Upper lobe of right lung (tissue), 1 donor: ENCODE data around the gene ALG5. TPM values are rescaled to one million over a fixed set of nuclear protein-coding genes. Genes with fewer than 3 reads are reported as not detected.

Experiments
- ATAC-seq: fragments of 200-7000 bp; cut with Tn5 transposase; one replicate; pipeline ENCODE4 v1.9.1; 2020; ENCODE audit warnings: mild to moderate bottlenecking, moderate library complexity
- DNase-seq: peaks from one replicate; pipeline ENCODE4 v3.0.0-alpha.2; 2020
- H3K27ac ChIP-seq: fragments of 200-600 bp; one replicate; pipeline ENCODE4 v1.8.0; 2022
- H3K27me3 ChIP-seq: fragments of 200-600 bp; one replicate; pipeline ENCODE4 v1.8.0; 2022; ENCODE audit warnings: mild to moderate bottlenecking
- H3K36me3 ChIP-seq: fragments of 200-600 bp; one replicate; pipeline ENCODE4 v1.8.0; 2022
- H3K4me1 ChIP-seq: fragments of 200-600 bp; one replicate; pipeline ENCODE4 v1.8.0; 2022
- H3K4me3 ChIP-seq: fragments of 200-600 bp; one replicate; pipeline ENCODE4 v1.8.0; 2022; ENCODE audit warnings: mild to moderate bottlenecking
- H3K9me3 ChIP-seq: fragments of 200-600 bp; one replicate; pipeline ENCODE4 v1.8.0; 2022
- intact Hi-C: fragments of 100-400 bp; cut with DNase I; formaldehyde crosslinking; loops from one replicate; pipeline ENCODE4 v1.11.0; 2022
- total RNA-seq: library from RNA; stranded (reverse); fragmentation: NEBNext Ultra II Directional; extraction: Animal tissue kit (Norgen Biotek cat#: 25700); gene quantifications from one replicate; pipeline ENCODE4 v1.2.1, GENCODE V29; 2021
- TF ChIP-seq, protein P1 (sequence below): fragments of 200-600 bp; IDR thresholded peaks from one replicate; pipeline ENCODE4 v1.8.0; 2022; ENCODE audit warnings: antibody characterized with exemption
- donor health status: DM: no; HTN: yes; CAD: no; lungs with severe emphysema.

Gene ALG5
- total RNA-seq, 1 donor from 2014 or later: 27.2 TPM

DNA sequence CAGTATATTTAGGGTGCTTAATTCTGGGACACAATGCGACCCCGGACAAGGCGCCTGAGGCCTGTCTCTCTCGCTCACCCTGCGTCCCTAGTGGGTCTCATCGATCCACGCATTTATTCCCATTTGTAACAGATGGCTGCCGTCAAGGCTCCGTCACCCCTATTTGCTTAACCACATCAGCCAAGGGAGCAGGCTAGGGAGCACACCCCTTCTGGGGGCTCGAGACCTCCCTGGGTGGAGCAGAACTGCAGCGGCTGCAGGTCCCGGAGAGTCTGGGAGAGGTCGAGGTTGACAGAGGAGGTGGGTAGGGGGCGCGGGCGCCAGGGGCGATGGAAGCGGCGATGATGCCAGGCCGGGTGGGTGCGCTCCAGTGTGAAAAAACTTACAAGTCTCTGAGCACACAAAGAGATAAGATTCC, 507 bp downstream of the ALG5 start:
- Histone ChIP-seq H3K27ac (peak overlapping the region; percentile 100), H3K9me3 (no peaks in the 10 kb centered on the region), H3K4me3 (peak overlapping the region; percentile 95), H3K4me1 (peaks cover 18% of the 10 kb centered on the region), H3K36me3 (peaks cover 29% of the 10 kb centered on the region), H3K27me3 (no peaks in the 10 kb centered on the region)
- TF ChIP-seq, protein P1, sequence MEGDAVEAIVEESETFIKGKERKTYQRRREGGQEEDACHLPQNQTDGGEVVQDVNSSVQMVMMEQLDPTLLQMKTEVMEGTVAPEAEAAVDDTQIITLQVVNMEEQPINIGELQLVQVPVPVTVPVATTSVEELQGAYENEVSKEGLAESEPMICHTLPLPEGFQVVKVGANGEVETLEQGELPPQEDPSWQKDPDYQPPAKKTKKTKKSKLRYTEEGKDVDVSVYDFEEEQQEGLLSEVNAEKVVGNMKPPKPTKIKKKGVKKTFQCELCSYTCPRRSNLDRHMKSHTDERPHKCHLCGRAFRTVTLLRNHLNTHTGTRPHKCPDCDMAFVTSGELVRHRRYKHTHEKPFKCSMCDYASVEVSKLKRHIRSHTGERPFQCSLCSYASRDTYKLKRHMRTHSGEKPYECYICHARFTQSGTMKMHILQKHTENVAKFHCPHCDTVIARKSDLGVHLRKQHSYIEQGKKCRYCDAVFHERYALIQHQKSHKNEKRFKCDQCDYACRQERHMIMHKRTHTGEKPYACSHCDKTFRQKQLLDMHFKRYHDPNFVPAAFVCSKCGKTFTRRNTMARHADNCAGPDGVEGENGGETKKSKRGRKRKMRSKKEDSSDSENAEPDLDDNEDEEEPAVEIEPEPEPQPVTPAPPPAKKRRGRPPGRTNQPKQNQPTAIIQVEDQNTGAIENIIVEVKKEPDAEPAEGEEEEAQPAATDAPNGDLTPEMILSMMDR: no peak
- DNase-seq (peak; percentile 69), ATAC-seq (peak; percentile 1)
- intact Hi-C loops: loop anchor here (10.0 kb wide), 1 partner anchor 144 kb away; no protein-coding TSS in a partner anchor

DNA sequence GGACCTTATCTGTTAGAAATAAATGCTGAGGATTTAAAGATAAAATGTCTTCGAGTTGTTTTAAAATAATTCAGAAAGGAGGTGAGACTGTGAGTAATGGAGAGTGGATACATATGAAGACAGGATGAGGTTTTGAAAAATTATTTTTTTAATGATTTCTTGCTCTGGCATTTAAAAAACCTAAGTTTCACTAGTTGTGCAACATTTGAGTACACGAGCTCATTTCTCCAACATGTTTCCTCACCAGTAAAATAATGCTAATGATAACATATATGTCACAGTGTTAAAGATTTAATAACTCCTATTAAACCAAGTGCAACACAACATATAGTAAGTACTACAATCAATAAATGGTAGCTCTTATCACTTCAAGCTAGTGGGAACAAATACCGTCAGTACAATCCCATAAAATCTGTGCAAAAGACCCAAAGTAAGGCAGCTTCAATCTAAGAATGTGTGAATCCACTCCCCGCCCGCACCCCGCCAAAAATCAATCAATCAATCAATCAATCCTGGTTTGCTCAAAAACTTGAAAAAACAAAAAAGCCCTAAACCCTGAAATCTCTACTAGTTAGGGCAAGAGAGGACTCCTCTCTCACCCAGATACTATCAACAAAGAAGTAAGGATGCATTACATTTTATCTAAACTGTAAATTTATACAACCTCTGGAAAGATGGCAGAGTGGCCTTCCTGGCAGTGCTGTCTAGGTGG, 1.3 kb downstream of the ALG5 start:
- H3K27me3 ChIP-seq: no peaks in the 10 kb centered on the region
- intact Hi-C loops: loop anchor here (10.0 kb wide), 1 partner anchor 143 kb away; no protein-coding TSS in a partner anchor

DNA sequence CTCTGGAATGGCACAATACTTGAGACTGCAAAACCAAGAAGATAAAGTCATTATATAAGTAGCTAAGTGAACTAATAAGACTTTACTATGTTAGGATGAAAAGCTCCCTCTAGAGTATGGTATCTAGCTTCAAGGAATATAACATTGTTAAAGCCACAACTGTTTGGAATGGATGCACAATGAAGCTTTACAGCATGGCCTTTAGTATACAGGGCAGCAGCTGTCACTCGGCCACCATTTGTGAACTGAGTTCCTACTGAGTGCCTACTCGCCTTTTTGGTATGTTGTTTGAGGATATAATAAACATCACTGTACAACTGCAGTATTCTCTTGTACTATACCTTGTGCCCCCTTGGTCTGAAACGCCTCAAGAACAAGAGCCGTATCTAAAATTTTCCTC, 6.8 kb downstream of the ALG5 start:
- Histone ChIP-seq H3K27ac (no peak overlapping the region), H3K4me1 (peaks cover 2% of the 10 kb centered on the region), H3K9me3 (no peaks in the 10 kb centered on the region), H3K27me3 (no peaks in the 10 kb centered on the region), H3K36me3 (peaks cover 80% of the 10 kb centered on the region), H3K4me3 (no peak overlapping the region)
- ATAC-seq (no peak), DNase-seq (no peak)
- intact Hi-C loops: loop anchor here (10.0 kb wide), 1 partner anchor 138 kb away; no protein-coding TSS in a partner anchor
- TF ChIP-seq, protein P1: no peak

More for the DNA sequence above, 1.3 kb downstream of the ALG5 start:
- no peak for DNase-seq
- TF ChIP-seq, protein P1: no peak
- Histone ChIP-seq H3K4me3 (peak overlapping the region; percentile 95), H3K27ac (no peak overlapping the region), H3K4me1 (peaks cover 18% of the 10 kb centered on the region), H3K9me3 (no peaks in the 10 kb centered on the region), H3K36me3 (peaks cover 29% of the 10 kb centered on the region)
- ATAC-seq: no peak

DNA sequence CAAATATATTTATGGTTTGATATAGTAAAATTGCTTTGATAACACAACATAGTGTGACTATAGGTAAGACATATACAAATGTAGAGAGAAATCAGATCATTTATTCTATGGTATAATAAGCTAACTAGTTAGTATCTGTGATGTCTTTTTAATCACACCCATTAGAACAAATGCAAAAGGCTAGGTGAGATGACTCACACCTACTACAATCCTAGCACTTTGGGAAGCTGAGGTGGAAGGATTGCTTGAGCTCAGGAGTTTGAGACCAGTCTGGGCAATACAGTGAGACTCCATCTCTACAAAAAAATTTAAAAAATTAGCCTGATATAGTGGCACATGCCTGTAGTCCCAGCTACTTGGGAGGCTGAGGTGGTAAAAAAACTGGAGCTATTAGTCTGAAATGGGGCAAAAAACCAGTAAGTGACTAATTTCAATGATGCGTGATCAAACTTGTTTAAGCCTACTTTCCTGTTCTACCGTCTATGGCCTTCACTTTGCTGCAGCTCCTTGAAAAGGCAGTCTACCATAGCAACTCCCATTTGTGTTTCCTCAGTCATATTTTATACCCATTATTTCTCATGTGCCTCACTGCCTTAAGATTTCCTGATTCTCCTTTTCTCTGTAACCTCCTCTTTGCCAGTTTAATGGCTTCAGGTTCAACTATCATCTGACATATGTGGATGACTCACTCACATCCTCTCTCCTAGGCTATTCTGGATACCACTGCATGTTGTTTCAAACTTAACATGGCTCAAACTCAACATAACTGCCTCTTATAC, 12.5 kb downstream of the ALG5 start:
- H3K36me3 ChIP-seq: peaks cover 98% of the 10 kb centered on the region
- TF ChIP-seq, protein P1: no peak
- H3K27ac ChIP-seq: no peak overlapping the region
- H3K9me3 ChIP-seq: no peaks in the 10 kb centered on the region
- H3K27me3 ChIP-seq: no peaks in the 10 kb centered on the region
- intact Hi-C loops: no loop called here
- no peak overlapping the region for H3K4me3 ChIP-seq
- ATAC-seq (no peak), DNase-seq (no peak)
- no peaks in the 10 kb centered on the region for H3K4me1 ChIP-seq

DNA sequence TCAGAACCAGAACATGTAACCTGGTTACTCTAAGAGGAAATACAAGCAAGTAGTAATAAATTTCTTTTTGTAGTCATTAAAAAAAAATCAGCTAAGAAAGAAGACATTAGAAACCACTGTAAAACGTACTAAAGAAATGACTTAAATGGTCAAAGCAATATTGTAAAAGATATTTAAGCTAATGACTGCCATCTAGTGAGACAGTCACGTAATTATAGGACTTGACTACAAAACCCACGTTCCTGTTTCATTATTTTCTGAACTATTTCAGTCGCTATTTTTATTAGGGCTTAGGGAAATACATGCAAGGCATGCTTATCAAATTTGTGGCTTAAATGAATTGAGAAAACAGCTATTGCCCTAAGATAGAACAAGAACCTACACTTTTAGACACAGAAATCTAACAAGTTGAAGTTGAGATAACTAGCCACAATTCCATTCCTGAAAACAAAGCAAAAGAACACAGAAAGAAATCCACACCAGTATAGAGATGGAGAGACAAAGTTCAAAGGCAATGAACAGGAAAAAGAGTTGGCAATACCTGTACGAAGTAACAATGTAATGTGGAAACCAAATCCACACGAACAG, 17.9 kb downstream of the ALG5 start:
- Histone ChIP-seq H3K4me3 (no peak overlapping the region), H3K27me3 (no peaks in the 10 kb centered on the region), H3K36me3 (peaks cover 67% of the 10 kb centered on the region), H3K9me3 (no peaks in the 10 kb centered on the region), H3K27ac (no peak overlapping the region), H3K4me1 (no peaks in the 10 kb centered on the region)
- no peak for ATAC-seq
- no peak for DNase-seq
- TF ChIP-seq, protein P1: peak; percentile 57
- intact Hi-C loops: no loop called here
